ENCODE measurements around the gene DENND1A.

Gene DENND1A

DNA sequence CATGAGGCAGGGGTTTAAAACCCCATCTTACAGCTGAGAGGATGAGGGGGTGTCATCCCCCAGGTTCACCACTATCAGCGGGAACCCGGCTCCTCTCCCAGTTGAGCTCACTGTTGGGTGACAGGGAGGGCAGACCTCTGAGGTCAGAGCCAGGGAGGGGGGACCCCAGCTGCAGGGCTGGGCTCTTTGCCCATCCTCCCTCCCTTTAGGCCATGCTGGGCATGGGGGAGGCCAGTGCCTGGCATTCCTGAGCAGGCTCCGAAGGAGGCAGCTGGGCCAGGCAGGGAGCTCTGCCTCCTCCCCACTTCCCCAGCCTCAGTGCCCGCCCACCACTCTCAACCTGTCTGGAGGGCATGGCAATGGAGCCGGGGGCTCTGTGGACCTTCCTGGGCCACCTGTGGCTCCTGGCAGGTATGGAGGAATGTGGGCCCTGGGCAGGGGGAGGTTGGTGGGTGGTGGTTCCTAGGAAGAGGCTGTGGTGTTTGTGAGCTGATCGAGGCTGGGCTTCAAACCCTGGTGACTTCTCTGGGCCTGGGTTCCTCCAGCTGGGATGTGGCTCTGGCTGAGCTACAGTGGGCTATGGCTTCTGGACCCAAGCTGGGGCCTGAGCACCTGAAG, 561.3 kb downstream of the DENND1A start:
- no peak for DNase-seq (ENCODE audit: extremely low read depth, low read depth)
- TF ChIP-seq, protein P1, sequence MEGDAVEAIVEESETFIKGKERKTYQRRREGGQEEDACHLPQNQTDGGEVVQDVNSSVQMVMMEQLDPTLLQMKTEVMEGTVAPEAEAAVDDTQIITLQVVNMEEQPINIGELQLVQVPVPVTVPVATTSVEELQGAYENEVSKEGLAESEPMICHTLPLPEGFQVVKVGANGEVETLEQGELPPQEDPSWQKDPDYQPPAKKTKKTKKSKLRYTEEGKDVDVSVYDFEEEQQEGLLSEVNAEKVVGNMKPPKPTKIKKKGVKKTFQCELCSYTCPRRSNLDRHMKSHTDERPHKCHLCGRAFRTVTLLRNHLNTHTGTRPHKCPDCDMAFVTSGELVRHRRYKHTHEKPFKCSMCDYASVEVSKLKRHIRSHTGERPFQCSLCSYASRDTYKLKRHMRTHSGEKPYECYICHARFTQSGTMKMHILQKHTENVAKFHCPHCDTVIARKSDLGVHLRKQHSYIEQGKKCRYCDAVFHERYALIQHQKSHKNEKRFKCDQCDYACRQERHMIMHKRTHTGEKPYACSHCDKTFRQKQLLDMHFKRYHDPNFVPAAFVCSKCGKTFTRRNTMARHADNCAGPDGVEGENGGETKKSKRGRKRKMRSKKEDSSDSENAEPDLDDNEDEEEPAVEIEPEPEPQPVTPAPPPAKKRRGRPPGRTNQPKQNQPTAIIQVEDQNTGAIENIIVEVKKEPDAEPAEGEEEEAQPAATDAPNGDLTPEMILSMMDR (IDR thresholded peaks at IDR 0.05; ENCODE audit: low read depth, low read length) = no peak

DNA sequence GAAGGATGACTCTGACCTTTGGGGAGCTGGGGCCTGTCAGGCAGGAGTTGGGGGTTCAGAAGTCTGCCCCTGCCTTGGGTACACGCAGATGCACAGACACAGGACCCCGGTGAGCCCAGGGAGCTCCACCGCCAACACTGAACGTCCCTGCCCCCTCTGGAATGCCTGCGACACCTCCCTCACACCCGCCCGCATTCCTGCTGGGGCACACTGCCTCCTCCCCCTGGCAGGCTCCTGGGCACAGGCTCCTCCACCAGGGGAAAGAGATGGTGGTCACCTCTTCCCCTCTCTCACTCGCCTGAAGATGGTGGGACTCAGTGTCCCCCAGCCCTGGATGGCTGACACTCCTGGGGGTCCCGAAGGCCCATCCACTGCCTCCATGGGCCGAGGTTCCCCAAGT, 561.9 kb downstream of the DENND1A start:
- TF ChIP-seq, protein P1 (IDR thresholded peaks at IDR 0.05; ENCODE audit: low read depth, low read length) = no peak
- no peak for DNase-seq (ENCODE audit: extremely low read depth, low read depth)

DNA sequence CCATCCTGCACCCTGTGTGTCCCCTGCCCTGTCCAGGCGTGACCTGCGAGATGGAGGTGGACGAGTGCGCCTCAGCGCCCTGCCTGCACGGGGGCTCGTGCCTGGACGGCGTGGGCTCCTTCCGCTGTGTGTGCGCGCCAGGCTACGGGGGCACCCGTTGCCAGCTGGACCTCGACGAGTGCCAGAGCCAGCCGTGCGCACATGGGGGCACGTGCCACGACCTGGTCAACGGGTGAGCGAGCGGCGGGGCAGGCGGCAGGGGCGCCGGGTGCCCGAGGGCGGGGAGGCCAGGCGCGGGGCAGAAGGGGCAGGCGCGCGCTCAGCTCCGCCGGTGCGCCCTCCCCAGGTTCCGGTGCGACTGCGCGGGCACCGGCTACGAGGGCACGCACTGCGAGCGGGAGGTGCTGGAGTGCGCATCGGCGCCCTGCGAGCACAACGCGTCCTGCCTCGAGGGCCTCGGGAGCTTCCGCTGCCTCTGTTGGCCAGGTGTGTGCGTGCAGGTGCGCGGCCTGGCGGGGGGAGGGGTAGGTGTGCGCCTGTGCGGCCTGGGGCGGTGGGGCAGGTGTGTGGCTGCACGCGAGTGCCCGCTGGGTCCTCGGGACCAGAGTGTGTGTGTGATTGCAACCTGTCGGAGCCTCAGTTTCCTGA, 563.9 kb downstream of the DENND1A start:
- TF ChIP-seq, protein P1 (IDR thresholded peaks at IDR 0.05; ENCODE audit: low read depth, low read length) = no peak
- no peak for DNase-seq (ENCODE audit: extremely low read depth, low read depth)

DNA sequence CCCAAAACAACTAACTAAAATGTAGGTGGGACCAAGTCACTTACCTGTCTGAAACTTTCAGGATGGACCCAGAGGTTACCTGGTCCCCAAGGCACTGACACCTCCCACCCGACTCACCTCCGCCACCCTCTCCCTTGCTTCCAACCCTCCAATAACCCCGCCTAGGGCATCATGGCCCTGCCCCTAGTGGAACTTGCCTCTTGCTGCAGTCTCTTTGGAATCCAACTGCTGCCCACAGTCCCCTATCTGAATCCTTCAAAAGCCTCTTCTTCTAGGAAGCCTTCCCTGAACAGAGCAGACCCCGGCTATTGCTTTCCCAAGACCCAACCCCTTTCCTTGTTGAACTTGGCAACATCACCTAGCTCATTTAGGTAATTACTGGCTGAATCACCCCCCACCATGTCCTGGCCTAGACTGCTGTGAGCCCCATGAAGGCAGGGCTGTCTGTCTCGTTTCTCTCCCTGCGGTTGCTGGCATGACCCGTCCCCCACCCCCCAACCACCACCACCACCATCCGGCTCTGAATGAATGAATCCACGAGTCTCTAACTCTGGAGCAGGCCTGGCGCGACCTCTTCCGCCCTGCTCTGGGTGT, 564.5 kb downstream of the DENND1A start:
- TF ChIP-seq, protein P1 (IDR thresholded peaks at IDR 0.05; ENCODE audit: low read depth, low read length) = no peak; the same call in 1 of the 2 replicates
- DNase-seq (ENCODE audit: extremely low read depth, low read depth) = no peak

DNA sequence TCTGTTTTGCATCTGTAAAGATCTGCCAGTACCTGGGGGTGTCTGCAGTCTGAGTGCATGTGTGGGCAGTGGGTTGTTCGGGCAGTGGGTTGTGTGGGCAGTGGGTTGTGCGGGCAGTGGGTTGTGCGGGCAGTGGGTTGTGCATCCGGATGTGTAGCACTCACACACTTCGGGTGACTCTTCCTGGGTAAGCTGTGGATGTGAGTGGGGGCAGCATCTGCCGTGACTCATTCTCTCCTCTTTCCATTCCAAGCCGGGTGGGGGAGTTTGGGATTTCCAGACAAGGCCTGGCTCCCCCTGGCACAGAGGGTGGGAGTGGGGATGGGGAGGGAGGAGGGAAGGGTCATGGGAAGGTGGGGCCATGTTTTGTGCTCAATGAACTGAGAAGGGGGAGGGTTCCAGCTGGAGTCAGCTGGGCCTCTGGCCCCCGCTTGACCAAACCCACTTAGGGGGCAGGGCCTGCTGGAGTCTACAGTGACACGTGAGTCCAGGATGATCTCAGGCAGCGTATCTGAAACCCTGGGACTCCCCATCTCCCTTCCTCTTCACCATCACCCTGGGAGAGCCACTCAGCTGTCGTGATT, 565.6 kb downstream of the DENND1A start:
- TF ChIP-seq, protein P1 (IDR thresholded peaks at IDR 0.05; ENCODE audit: low read depth, low read length) = no peak
- no peak for DNase-seq (ENCODE audit: extremely low read depth, low read depth)

DNA sequence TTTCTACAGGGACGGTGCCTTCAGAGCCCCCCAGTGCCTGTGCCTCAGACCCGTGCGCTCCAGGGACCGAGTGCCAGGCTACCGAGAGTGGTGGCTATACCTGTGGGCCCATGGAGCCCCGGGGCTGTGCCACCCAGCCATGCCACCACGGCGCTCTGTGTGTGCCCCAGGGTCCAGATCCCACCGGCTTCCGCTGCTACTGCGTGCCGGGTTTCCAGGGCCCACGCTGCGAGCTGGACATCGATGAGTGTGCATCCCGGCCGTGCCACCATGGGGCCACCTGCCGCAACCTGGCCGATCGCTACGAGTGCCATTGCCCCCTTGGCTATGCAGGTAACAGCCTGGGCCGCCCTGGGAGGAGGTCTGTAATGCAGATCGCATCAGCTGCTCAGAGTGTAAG, 567.1 kb downstream of the DENND1A start:
- TF ChIP-seq, protein P1 (IDR thresholded peaks at IDR 0.05; ENCODE audit: low read depth, low read length) = no peak
- DNase-seq (ENCODE audit: extremely low read depth, low read depth) = no peak
